Caco-2 (cell line): ENCODE measurements around the gene THRB. TPM values are rescaled to one million over a fixed set of nuclear protein-coding genes. Genes with fewer than 3 reads are reported as not detected.

Experiments
- BruUV-seq: library from RNA; stranded (reverse); fragments of 400-500 nt; replicated peaks from 2 replicates; lab custom pipeline; 2021; lab: Mats Ljungman, UMichigan
- CTCF ChIA-PET: fragments of 300-600 bp; sonication (Branson Sonifier 250); formaldehyde crosslinking; loops from one replicate; lab custom pipeline; 2022; ENCODE audit warnings: antibody characterized with exemption; lab: Charles Lee
- POLR2A ChIA-PET: fragments of 300-600 bp; sonication (Branson Sonifier 250); formaldehyde crosslinking; loops from one replicate; lab custom pipeline; 2022; ENCODE audit warnings: antibody characterized with exemption; lab: Charles Lee
- DNase-seq, 2 experiments: peaks; one replicate each; pipeline versions ENCODE4 v3.0.0 to v3.0.0-alpha.2; 2020 to 2022
- H3K27me3 ChIP-seq: replicated peaks from 2 replicates; pipeline ENCODE4 v1.6.0; 2011; ENCODE audit warnings: low read length; ENCODE audit not compliant: control insufficient read depth, insufficient read depth
- H3K36me3 ChIP-seq: 2 replicates; pipeline ENCODE4 v1.5.1; 2011; ENCODE audit warnings: low read length; ENCODE audit not compliant: control insufficient read depth, insufficient read depth
- H3K4me1 ChIP-seq: fragments of 250-450 bp; sonication (Bioruptor Pico); 2 replicates; pipeline ENCODE4 v1.5.1; 2020; ENCODE audit warnings: mild to moderate bottlenecking
- H3K4me3 ChIP-seq: 2 replicates; pipeline ENCODE4 v1.5.1; 2011; ENCODE audit warnings: low read depth, mild to moderate bottlenecking, control low read depth, low read length
- H3K9me3 ChIP-seq: fragments of 250-450 bp; sonication (Bioruptor Pico); 2 replicates; pipeline ENCODE4 v1.5.1; 2020; ENCODE audit warnings: mild to moderate bottlenecking, moderate library complexity
- H3K27ac Mint-ChIP-seq: one replicate; pipeline ENCODE4 v1.8.0; 2022; ENCODE audit warnings: mixed read lengths; ENCODE audit not compliant: unreplicated experiment
- H3K27me3 Mint-ChIP-seq: one replicate; pipeline ENCODE4 v1.8.0; 2022; ENCODE audit warnings: mixed read lengths; ENCODE audit not compliant: insufficient read depth, unreplicated experiment
- H3K36me3 Mint-ChIP-seq: one replicate; pipeline ENCODE4 v1.8.0; 2022; ENCODE audit warnings: mild to moderate bottlenecking, mixed read lengths; ENCODE audit not compliant: insufficient read depth, unreplicated experiment
- H3K4me1 Mint-ChIP-seq: one replicate; pipeline ENCODE4 v1.8.0; 2022; ENCODE audit warnings: low read depth, mixed read lengths; ENCODE audit not compliant: unreplicated experiment
- H3K4me3 Mint-ChIP-seq: one replicate; pipeline ENCODE4 v1.8.0; 2022; ENCODE audit warnings: mild to moderate bottlenecking, moderate library complexity, mixed read lengths; ENCODE audit not compliant: unreplicated experiment
- H3K9me3 Mint-ChIP-seq: one replicate; pipeline ENCODE4 v1.8.0; 2022; ENCODE audit warnings: mixed read lengths; ENCODE audit not compliant: unreplicated experiment
- CTCF ChIP-seq, 2 experiments: fragments of 200-600 bp in 1 of 2; IDR thresholded peaks; 1 replicate in 1 of 2; 2 replicates in 1 of 2; pipeline versions ENCODE4 v1.5.1 to v1.8.0; 2011 to 2022; ENCODE audit warnings: antibody characterized with exemption in 1 of 2, control low read depth in 1 of 2, inconsistent platforms in 1 of 2, low read depth in 1 of 2, low read length in 1 of 2, mild to moderate bottlenecking in 1 of 2, moderate library complexity in 1 of 2; ENCODE audit not compliant: insufficient read depth in 1 of 2, severe bottlenecking in 1 of 2, unreplicated experiment in 1 of 2
- intact Hi-C: fragments of 100-400 bp; cut with micrococcal nuclease; formaldehyde crosslinking; loops from one replicate; pipeline ENCODE4 v1.10.0; 2022; ENCODE audit not compliant: unreplicated experiment
- total RNA-seq: library from RNA; stranded (reverse); gene quantifications from 2 replicates; pipeline ENCODE4 v1.2.3, GENCODE V29; 2022

The THRB gene
- total RNA-seq, 1 experiment from 2014 or later = 19.4 TPM

GRCh38 chr3:24351779-24352469 lies 142.7 kb downstream of the THRB start:
- no peaks in the 10 kb centered on the region for H3K27me3 Mint-ChIP-seq
- no peak overlapping the region for H3K27ac Mint-ChIP-seq
- DNase-seq = no peak
- no peak for TF ChIP-seq CTCF (IDR thresholded peaks at IDR 0.05; ENCODE audit: insufficient read depth in 1 of 2, low read depth in 1 of 2, low read length in 1 of 2, severe bottlenecking in 1 of 2, unreplicated experiment in 1 of 2)
- H3K4me1 ChIP-seq = no peaks in the 10 kb centered on the region; the same call in 1 of the 2 replicates
- POLR2A ChIA-PET = no interaction called here
- no peaks in the 10 kb centered on the region for H3K9me3 ChIP-seq
- H3K9me3 Mint-ChIP-seq = no peaks in the 10 kb centered on the region
- no peak overlapping the region for H3K4me3 ChIP-seq
- H3K4me3 Mint-ChIP-seq = no peak overlapping the region
- H3K27me3 ChIP-seq = no peaks in the 10 kb centered on the region
- H3K4me1 Mint-ChIP-seq = peaks cover 6% of the 10 kb centered on the region
- CTCF ChIA-PET = no interaction called here
- intact Hi-C loops = no loop called here
- no TSS peak for BruUV-seq
- H3K36me3 ChIP-seq = no peaks in the 10 kb centered on the region; the same call in 1 of the 2 replicates
- H3K36me3 Mint-ChIP-seq = peaks cover 6% of the 10 kb centered on the region

GRCh38 chr3:24349367-24350019 lies 145.2 kb downstream of the THRB start:
- no peak for DNase-seq
- H3K9me3 ChIP-seq = no peaks in the 10 kb centered on the region
- no peaks in the 10 kb centered on the region; the same call in 1 of the 2 replicates for H3K36me3 ChIP-seq
- no peaks in the 10 kb centered on the region for H3K27me3 ChIP-seq
- Mint-ChIP-seq H3K36me3 (peaks cover 4% of the 10 kb centered on the region), H3K27me3 (no peaks in the 10 kb centered on the region), H3K4me3 (no peak overlapping the region), H3K9me3 (no peaks in the 10 kb centered on the region), H3K4me1 (peaks cover 6% of the 10 kb centered on the region), H3K27ac (no peak overlapping the region)
- intact Hi-C loops = no loop called here
- no peak for TF ChIP-seq CTCF (IDR thresholded peaks at IDR 0.05; ENCODE audit: insufficient read depth in 1 of 2, low read depth in 1 of 2, low read length in 1 of 2, severe bottlenecking in 1 of 2, unreplicated experiment in 1 of 2)
- CTCF ChIA-PET = no interaction called here
- no peak overlapping the region for H3K4me3 ChIP-seq
- no peaks in the 10 kb centered on the region; the same call in 1 of the 2 replicates for H3K4me1 ChIP-seq
- POLR2A ChIA-PET = no interaction called here
- no TSS peak for BruUV-seq

GRCh38 chr3:24348348-24348747 lies 146.3 kb downstream of the THRB start:
- no peaks in the 10 kb centered on the region for H3K36me3 Mint-ChIP-seq
- Histone ChIP-seq H3K4me1 (no peaks in the 10 kb centered on the region; the same call in 1 of the 2 replicates), H3K36me3 (no peaks in the 10 kb centered on the region; the same call in 1 of the 2 replicates), H3K9me3 (no peaks in the 10 kb centered on the region), H3K4me3 (no peak overlapping the region), H3K27me3 (no peaks in the 10 kb centered on the region)
- CTCF ChIA-PET = no interaction called here
- no peaks in the 10 kb centered on the region for H3K27me3 Mint-ChIP-seq
- no peaks in the 10 kb centered on the region for H3K9me3 Mint-ChIP-seq
- intact Hi-C loops = no loop called here
- BruUV-seq = no TSS peak
- H3K4me3 Mint-ChIP-seq = no peak overlapping the region
- TF ChIP-seq CTCF (IDR thresholded peaks at IDR 0.05; ENCODE audit: insufficient read depth in 1 of 2, low read depth in 1 of 2, low read length in 1 of 2, severe bottlenecking in 1 of 2, unreplicated experiment in 1 of 2) = no peak
- no peak overlapping the region for H3K27ac Mint-ChIP-seq
- DNase-seq = no peak
- POLR2A ChIA-PET = no interaction called here
- peaks cover 6% of the 10 kb centered on the region for H3K4me1 Mint-ChIP-seq
